H1 (cell line): Measurements from ENCODE around the gene SPDEF. TPM values are rescaled to one million over a fixed set of nuclear protein-coding genes. Genes with fewer than 3 reads are reported as not detected.

Experiments
- CTCF ChIA-PET: fragments of 300-600 bp; sonication (Branson Sonifier 250); formaldehyde crosslinking; loops from one replicate; lab custom pipeline; 2021; ENCODE audit not compliant: partially characterized antibody; lab: Charles Lee
- POLR2A ChIA-PET: fragments of 300-600 bp; sonication (Branson Sonifier 250); formaldehyde crosslinking; loops from one replicate; lab custom pipeline; 2021; ENCODE audit warnings: inconsistent platforms; ENCODE audit not compliant: partially characterized antibody; lab: Charles Lee
- DNase-seq, 2 experiments: peaks; one replicate each; pipeline versions ENCODE4 v3.0.0 to v3.0.0-alpha.2; 2010 to 2022; ENCODE audit warnings: low spot score in 2 of 2, low read depth in 1 of 2, mixed read lengths in 1 of 2
- FAIRE-seq: peaks from 2 replicates; lab custom pipeline; 2011; peaks lifted over from hg19 to GRCh38; lab: Jason Lieb, UNC
- H2AFZ ChIP-seq: 2 replicates; pipeline ENCODE4 v1.8.1; 2012; ENCODE audit warnings: low read length, inconsistent platforms
- H2AK5ac ChIP-seq: 2 replicates; pipeline ENCODE4 v1.6.1; 2013; ENCODE audit warnings: low read depth, low read length
- H2BK120ac ChIP-seq: replicated peaks from 2 replicates; pipeline ENCODE3; 2013; ENCODE audit warnings: low read depth, low read length, inconsistent platforms
- H2BK12ac ChIP-seq: 2 replicates; pipeline ENCODE4 v1.6.1; 2013; ENCODE audit warnings: low read depth, low read length
- H2BK15ac ChIP-seq: 2 replicates; pipeline ENCODE4 v1.6.1; 2013; ENCODE audit warnings: low read length
- H2BK20ac ChIP-seq: 2 replicates; pipeline ENCODE4 v1.6.1; 2013; ENCODE audit warnings: low read length
- H2BK5ac ChIP-seq: 2 replicates; pipeline ENCODE4 v1.6.1; 2013; ENCODE audit warnings: low read depth, low read length
- H3K14ac ChIP-seq: 2 replicates; pipeline ENCODE4 v1.6.1; 2013; ENCODE audit warnings: inconsistent platforms; ENCODE audit not compliant: insufficient read length
- H3K18ac ChIP-seq: 2 replicates; pipeline ENCODE4 v1.6.1; 2013; ENCODE audit warnings: low read length; ENCODE audit errors: extremely low read depth
- H3K23ac ChIP-seq: 2 replicates; pipeline ENCODE4 v1.6.1; 2013; ENCODE audit warnings: inconsistent platforms; ENCODE audit not compliant: insufficient read length
- H3K23me2 ChIP-seq: 2 replicates; pipeline ENCODE4 v1.6.1; 2013; ENCODE audit warnings: low read depth, low read length
- H3K27ac ChIP-seq: 2 replicates; pipeline ENCODE4 v1.6.1; 2011; ENCODE audit warnings: low read depth, low read length, inconsistent platforms
- H3K27me3 ChIP-seq, 4 experiments: replicated peaks in 1 of 4; 1 replicate in 1 of 4; 2 replicates in 3 of 4; pipeline versions ENCODE4 v1.6.1 to v1.8.1; 2011 to 2013; ENCODE audit warnings: low read length in 3 of 4, mild to moderate bottlenecking in 3 of 4, inconsistent platforms in 2 of 4, mixed read lengths in 2 of 4, moderate library complexity in 1 of 4; ENCODE audit not compliant: control insufficient read depth in 3 of 4, insufficient read depth in 3 of 4; ENCODE audit errors: extremely low read depth in 1 of 4
- H3K36me3 ChIP-seq, 4 experiments: 2 replicates each; pipeline versions ENCODE4 v1.6.1 to v1.8.1; 2011 to 2013; ENCODE audit warnings: mild to moderate bottlenecking in 4 of 4, low read length in 3 of 4, moderate library complexity in 2 of 4, control low read depth in 1 of 4, inconsistent platforms in 1 of 4; ENCODE audit not compliant: insufficient read depth in 4 of 4, control insufficient read depth in 2 of 4
- H3K4ac ChIP-seq: replicated peaks from 2 replicates; pipeline ENCODE3; 2013; ENCODE audit warnings: low read length, low read depth, mixed read lengths, inconsistent platforms; ENCODE audit not compliant: insufficient read length
- H3K4me1 ChIP-seq, 4 experiments: replicated peaks in 1 of 4; 1 replicate in 1 of 4; 2 replicates in 3 of 4; pipeline versions ENCODE4 v1.6.1 to v1.8.1; 2011 to 2013; ENCODE audit warnings: low read length in 3 of 4, inconsistent platforms in 2 of 4, mixed read lengths in 1 of 4; ENCODE audit not compliant: insufficient read depth in 4 of 4, control insufficient read depth in 3 of 4
- H3K4me2 ChIP-seq, 2 experiments: 2 replicates each; pipeline versions ENCODE4 v1.6.1 to v1.8.1; 2011 to 2013; ENCODE audit warnings: low read depth in 2 of 2, low read length in 2 of 2, control low read depth in 1 of 2, inconsistent platforms in 1 of 2, mild to moderate bottlenecking in 1 of 2; ENCODE audit not compliant: insufficient read depth in 1 of 2
- H3K4me3 ChIP-seq, 4 experiments: fragments of 200-600, 300-600 bp in 1 of 4; sonication (generic), shearing (Covaris generic), sonication (Bioruptor Twin) in 1 of 4; 2 replicates each; pipeline versions ENCODE4 v1.5.1 to v1.8.1; 2011 to 2016; ENCODE audit warnings: low read length in 4 of 4, low read depth in 3 of 4, control low read depth in 2 of 4, inconsistent platforms in 2 of 4, mild to moderate bottlenecking in 2 of 4, mixed read lengths in 1 of 4, moderate library complexity in 1 of 4; ENCODE audit not compliant: insufficient read depth in 2 of 4; ENCODE audit errors: extremely low read depth in 1 of 4
- H3K56ac ChIP-seq: replicated peaks from 2 replicates; pipeline ENCODE3; 2013; ENCODE audit warnings: low read depth, mild to moderate bottlenecking, mixed read lengths, low read length, inconsistent platforms; ENCODE audit not compliant: insufficient read length
- H3K79me1 ChIP-seq: 2 replicates; pipeline ENCODE4 v1.6.1; 2013; ENCODE audit warnings: low read depth, low read length, control low read depth
- H3K79me2 ChIP-seq, 2 experiments: 2 replicates each; pipeline versions ENCODE4 v1.6.1 to v1.8.1; 2012 to 2013; ENCODE audit warnings: low read length in 2 of 2, mild to moderate bottlenecking in 2 of 2, inconsistent platforms in 1 of 2; ENCODE audit not compliant: insufficient read depth in 2 of 2, control insufficient read depth in 1 of 2
- H3K9ac ChIP-seq, 4 experiments: replicated peaks in 1 of 4; 1 replicate in 1 of 4; 2 replicates in 3 of 4; pipeline versions ENCODE4 v1.6.1 to v1.8.1; 2011 to 2013; ENCODE audit warnings: low read depth in 3 of 4, low read length in 3 of 4, control low read depth in 2 of 4, mild to moderate bottlenecking in 2 of 4, moderate library complexity in 2 of 4, inconsistent platforms in 1 of 4; ENCODE audit errors: extremely low read depth in 1 of 4
- H3K9me3 ChIP-seq, 2 experiments: 2 replicates each; pipeline versions ENCODE4 v1.6.1 to v1.8.1; 2012 to 2013; ENCODE audit warnings: mild to moderate bottlenecking in 2 of 2, moderate library complexity in 2 of 2, control low read depth in 1 of 2, inconsistent platforms in 1 of 2, low read depth in 1 of 2, low read length in 1 of 2, mixed read lengths in 1 of 2; ENCODE audit not compliant: insufficient read depth in 2 of 2
- H4K20me1 ChIP-seq, 2 experiments: replicated peaks in 1 of 2; 2 replicates each; pipeline versions ENCODE3 to v1.8.1; 2011 to 2013; ENCODE audit warnings: inconsistent platforms in 2 of 2, low read length in 2 of 2, mild to moderate bottlenecking in 1 of 2; ENCODE audit not compliant: insufficient read depth in 2 of 2, control insufficient read depth in 1 of 2
- H4K5ac ChIP-seq: 2 replicates; pipeline ENCODE4 v1.6.1; 2013; ENCODE audit warnings: low read length, low read depth, mixed read lengths, inconsistent platforms; ENCODE audit not compliant: insufficient read length
- H4K8ac ChIP-seq: 2 replicates; pipeline ENCODE4 v1.8.0; 2013; ENCODE audit warnings: mild to moderate bottlenecking, moderate library complexity, low read length, inconsistent platforms; ENCODE audit not compliant: insufficient read depth; ENCODE audit errors: extremely low read depth
- H4K91ac ChIP-seq: replicated peaks from 2 replicates; pipeline ENCODE3; 2013; ENCODE audit warnings: low read length, mixed read lengths, inconsistent platforms; ENCODE audit not compliant: insufficient read length
- RAD21 ChIP-seq, 2 experiments: IDR thresholded peaks in 1 of 2; conservative IDR thresholded peaks in 1 of 2; 2 replicates each; pipeline ENCODE4 v1.6.1; 2011; ENCODE audit warnings: low read depth in 2 of 2, low read length in 2 of 2, improper control_type of control experiment in 1 of 2, inconsistent platforms in 1 of 2, mild to moderate bottlenecking in 1 of 2, moderate library complexity in 1 of 2
- SIN3A ChIP-seq, 2 experiments: IDR thresholded peaks in 1 of 2; conservative IDR thresholded peaks in 1 of 2; 2 replicates each; pipeline ENCODE4 v1.6.1; 2011 to 2012; ENCODE audit warnings: low read length in 2 of 2, improper control_type of control experiment in 1 of 2, low read depth in 1 of 2, mild to moderate bottlenecking in 1 of 2
- WGBS, 2 experiments: shearing (Covaris generic) in 1 of 2; methylation state at CpG; one replicate each; pipeline versions ENCODE4 v1.1.6 to v1.1.7; 2013 to 2015; ENCODE audit warnings: low lambda C conversion rate in 2 of 2, mixed read lengths in 2 of 2, inconsistent platforms in 1 of 2, low coverage in 1 of 2, missing lambda C conversion rate in 1 of 2; ENCODE audit not compliant: insufficient replicate concordance in 2 of 2, insufficient coverage in 1 of 2, insufficient read length in 1 of 2; ENCODE audit errors: extremely low coverage in 1 of 2, missing lambda C conversion rate in 1 of 2; 5-methylcytosine and 5-hydroxymethylcytosine counted together
- polyA plus RNA-seq, 7 experiments: library from polyadenylated mRNA; depleted of rRNA in 3 of 7; stranded (reverse) in 5 of 7; unstranded in 2 of 7; fragments of >200 nt in 5 of 7; fragments of 200-250 nt in 2 of 7; gene quantifications; 1 replicate in 5 of 7; 2 replicates in 1 of 7; 4 replicates in 1 of 7; pipeline versions ENCODE4 v1.2.1 to v1.2.3, GENCODE V29; 2011 to 2013; ENCODE audit warnings: missing spikeins in 2 of 7, mixed read lengths in 2 of 7
- total RNA-seq: library from RNA; stranded (reverse); fragmentation: NEBNext Ultra II Directional; extraction: Animal tissue kit (Norgen Biotek cat#: 25700); gene quantifications from 2 replicates; pipeline ENCODE4 v1.2.1, GENCODE V29; 2021
- TF ChIP-seq, protein P1 (sequence below), 3 experiments: IDR thresholded peaks; 1 replicate in 2 of 3; 2 replicates in 1 of 3; pipeline versions ENCODE4 v1.5.1 to v1.6.1; 2011; ENCODE audit warnings: low read length in 3 of 3, mild to moderate bottlenecking in 3 of 3, inconsistent platforms in 2 of 3, low read depth in 1 of 3, moderate library complexity in 1 of 3; ENCODE audit not compliant: insufficient read depth in 1 of 3; ENCODE audit errors: control extremely low read depth in 1 of 3

SPDEF gene
- total and polyA plus RNA-seq, 2 of the 8 experiments (the other 6 are each of a cell fraction or from before 2014, with no cell fraction given): 0.15 to 0.30 TPM

DNA sequence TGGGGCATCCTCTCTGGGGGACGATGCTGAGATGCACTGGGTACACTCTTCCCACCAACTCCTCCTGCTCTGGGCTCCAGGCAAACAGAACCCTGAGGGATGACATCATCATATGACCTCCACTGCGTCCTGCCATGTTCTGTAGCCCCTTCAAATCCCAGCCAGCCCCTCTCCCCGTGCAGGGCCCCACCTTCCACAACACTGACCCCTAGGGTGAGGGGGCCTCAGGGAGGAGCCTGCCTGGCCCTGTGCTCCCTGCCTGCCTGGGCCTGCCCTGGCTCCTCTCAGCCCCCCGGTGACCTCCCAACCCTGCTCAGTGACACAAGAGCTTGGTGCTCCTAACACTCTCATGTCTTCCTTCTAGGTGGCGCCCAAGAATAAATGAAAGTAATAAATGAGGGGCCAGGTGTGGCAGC, 9.6 kb upstream of the SPDEF start:
- WGBS, 2 experiments: 82% methylated on average over 5 of the region's 5 CpGs; no CpG with 5 or more reads in 1 of the 2 experiments
- no peak overlapping the region for H4K5ac ChIP-seq
- no peak for DNase-seq

More for the DNA sequence above, 9.6 kb upstream of the SPDEF start:
- Histone ChIP-seq H4K91ac (peak overlapping the region; percentile 16), H2BK5ac (no peak overlapping the region), H3K79me1 (no peaks in the 10 kb centered on the region), H3K27me3 (no peaks in the 10 kb centered on the region), H2BK15ac (no peak overlapping the region), H3K4me1 (peaks cover 0 to 15% (median 9%) of the 10 kb centered on the region in 4 experiments; a peak in 6 of 7 replicates), H3K4me3 (no peak overlapping the region), H3K9me3 (no peaks in the 10 kb centered on the region), H2BK20ac (no peak overlapping the region), H3K4me2 (no peak overlapping the region), H3K23me2 (no peaks in the 10 kb centered on the region), H3K56ac (no peak overlapping the region), H3K79me2 (no peaks in the 10 kb centered on the region), H2AK5ac (no peak overlapping the region), H3K36me3 (no peaks in the 10 kb centered on the region), H3K27ac (no peak overlapping the region), H3K14ac (no peak overlapping the region), H2BK12ac (no peak overlapping the region), H3K18ac (no peak overlapping the region), H4K20me1 (no peaks in the 10 kb centered on the region), H3K4ac (no peak overlapping the region), H3K23ac (no peak overlapping the region), H2BK120ac (no peak overlapping the region), H3K9ac (no peak overlapping the region), H2AFZ (no peak overlapping the region), H4K8ac (no peak overlapping the region)
- no peak for FAIRE-seq
- ChIA-PET CTCF (interaction anchor here (0.6 to 3.7 kb wide), 7 partner anchors 9 to 145 kb away, joined by 3 to 20 read pairs (median 4); no protein-coding TSS in a partner anchor), POLR2A (no interaction called here)
- TF ChIP-seq RAD21 (IDR thresholded peaks at IDR 0.05 in 1 of 2, conservative IDR thresholded peaks at IDR 0.05 in 1 of 2; ENCODE audit: low read depth in 2 of 2, low read length in 2 of 2) (peak; percentile 13 to 19; a peak in 1 of 4 replicates), SIN3A (conservative IDR thresholded peaks at IDR 0.05 in 1 of 2, IDR thresholded peaks at IDR 0.05 in 1 of 2; ENCODE audit: low read depth in 1 of 2, low read length in 2 of 2) (no peak)
- TF ChIP-seq, protein P1, sequence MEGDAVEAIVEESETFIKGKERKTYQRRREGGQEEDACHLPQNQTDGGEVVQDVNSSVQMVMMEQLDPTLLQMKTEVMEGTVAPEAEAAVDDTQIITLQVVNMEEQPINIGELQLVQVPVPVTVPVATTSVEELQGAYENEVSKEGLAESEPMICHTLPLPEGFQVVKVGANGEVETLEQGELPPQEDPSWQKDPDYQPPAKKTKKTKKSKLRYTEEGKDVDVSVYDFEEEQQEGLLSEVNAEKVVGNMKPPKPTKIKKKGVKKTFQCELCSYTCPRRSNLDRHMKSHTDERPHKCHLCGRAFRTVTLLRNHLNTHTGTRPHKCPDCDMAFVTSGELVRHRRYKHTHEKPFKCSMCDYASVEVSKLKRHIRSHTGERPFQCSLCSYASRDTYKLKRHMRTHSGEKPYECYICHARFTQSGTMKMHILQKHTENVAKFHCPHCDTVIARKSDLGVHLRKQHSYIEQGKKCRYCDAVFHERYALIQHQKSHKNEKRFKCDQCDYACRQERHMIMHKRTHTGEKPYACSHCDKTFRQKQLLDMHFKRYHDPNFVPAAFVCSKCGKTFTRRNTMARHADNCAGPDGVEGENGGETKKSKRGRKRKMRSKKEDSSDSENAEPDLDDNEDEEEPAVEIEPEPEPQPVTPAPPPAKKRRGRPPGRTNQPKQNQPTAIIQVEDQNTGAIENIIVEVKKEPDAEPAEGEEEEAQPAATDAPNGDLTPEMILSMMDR (IDR thresholded peaks at IDR 0.05; ENCODE audit: control extremely low read depth in 1 of 3, insufficient read depth in 1 of 3, low read depth in 1 of 3, low read length in 3 of 3): peak in 1 of 3 experiments; percentile 14; a peak in 1 of 4 replicates
